PFSK-1 (cell line): ENCODE measurements around the gene CKAP4.

Experiments
- FOXP2 ChIP-seq: optimal IDR thresholded peaks from 2 replicates; pipeline ENCODE3; 2011; ENCODE audit warnings: borderline replicate concordance, control low read depth, inconsistent platforms; ENCODE audit not compliant: insufficient read depth; ENCODE audit errors: extremely low read length, extremely low read depth
- POLR2AphosphoS5 ChIP-seq: IDR thresholded peaks from 2 replicates; pipeline ENCODE4 v1.6.1; 2012; ENCODE audit warnings: low read depth, mild to moderate bottlenecking, control low read depth, low read length, moderate library complexity
- REST ChIP-seq, 2 experiments: IDR thresholded peaks; 2 replicates each; pipeline versions ENCODE4 v1.6.1 to v1.8.0; 2011 to 2012; ENCODE audit warnings: low read depth in 2 of 2, low read length in 2 of 2, control low read depth in 1 of 2, inconsistent platforms in 1 of 2, mild to moderate bottlenecking in 1 of 2, moderate library complexity in 1 of 2; ENCODE audit not compliant: insufficient read depth in 1 of 2
- SIN3A ChIP-seq: IDR thresholded peaks from 2 replicates; pipeline ENCODE4 v1.6.1; 2012; ENCODE audit warnings: mild to moderate bottlenecking, low read length, moderate library complexity, borderline replicate concordance; ENCODE audit not compliant: insufficient read depth
- TAF1 ChIP-seq: IDR thresholded peaks from 2 replicates; pipeline ENCODE4 v1.6.1; 2012; ENCODE audit warnings: low read length, control low read depth, borderline replicate concordance; ENCODE audit not compliant: insufficient read depth

GRCh38 chr12:106281804-106282203, 34.0 kb upstream of the CKAP4 start:
- no peak for TF ChIP-seq POLR2AphosphoS5
- TF ChIP-seq TAF1 = no peak
- TF ChIP-seq REST (IDR thresholded peaks at IDR 0.05; ENCODE audit: insufficient read depth in 1 of 2, low read depth in 2 of 2, low read length in 2 of 2) = no peak
- no peak for TF ChIP-seq SIN3A
- TF ChIP-seq FOXP2 = no peak
